Activated CD4-positive, alpha-beta T cell treated with anti-CD3 and anti-CD28 coated beads for 1 hour (primary cell): Measurements from ENCODE around the gene ABLIM3.

Source experiments
- DNase-seq: peaks from one replicate; pipeline ENCODE4 v3.0.0-alpha.2; 2020

The ABLIM3 gene

DNA sequence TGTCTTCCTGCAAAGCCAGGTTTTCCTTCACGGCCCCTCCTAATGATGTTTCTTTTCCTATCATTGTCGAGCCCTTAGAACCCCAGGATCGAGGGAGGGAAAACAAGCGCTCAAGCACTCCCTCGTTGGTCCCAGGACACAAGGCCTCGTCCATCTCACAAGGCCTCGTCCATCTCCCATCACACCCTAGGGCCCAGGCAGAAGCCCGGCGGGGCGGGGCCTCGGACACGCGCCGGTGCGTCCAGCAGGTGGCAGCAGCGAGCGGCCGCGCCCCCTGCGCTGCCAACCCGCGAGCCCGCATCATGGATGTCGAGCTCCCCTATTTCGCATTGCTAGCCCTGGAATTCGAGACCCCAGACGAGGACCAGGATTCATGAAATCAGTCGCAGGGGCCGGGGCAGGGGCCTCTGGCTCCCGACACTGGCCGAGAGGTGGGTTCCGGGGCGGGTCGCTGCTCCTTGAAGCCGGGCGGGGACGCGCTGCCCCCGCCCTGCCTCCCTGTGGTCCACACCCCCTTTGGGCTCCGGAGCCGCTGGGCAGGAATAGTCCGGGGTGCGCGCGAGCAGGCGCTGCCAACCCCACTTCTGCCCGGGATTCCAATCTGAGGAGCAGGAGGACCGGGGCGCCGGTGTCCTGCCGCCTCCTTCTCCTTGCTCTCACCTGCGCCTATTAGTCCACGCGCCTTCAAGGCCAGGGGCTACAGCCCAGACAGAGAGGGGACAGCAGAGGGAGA, at the start of gene ABLIM3:
Gene ABLIM3 (plus strand): TSS at position 270 of the 733 bp plus-strand sequence. CDS start 603 bp downstream, outside the sequence.
- DNase-seq, result peak; percentile 56

DNA sequence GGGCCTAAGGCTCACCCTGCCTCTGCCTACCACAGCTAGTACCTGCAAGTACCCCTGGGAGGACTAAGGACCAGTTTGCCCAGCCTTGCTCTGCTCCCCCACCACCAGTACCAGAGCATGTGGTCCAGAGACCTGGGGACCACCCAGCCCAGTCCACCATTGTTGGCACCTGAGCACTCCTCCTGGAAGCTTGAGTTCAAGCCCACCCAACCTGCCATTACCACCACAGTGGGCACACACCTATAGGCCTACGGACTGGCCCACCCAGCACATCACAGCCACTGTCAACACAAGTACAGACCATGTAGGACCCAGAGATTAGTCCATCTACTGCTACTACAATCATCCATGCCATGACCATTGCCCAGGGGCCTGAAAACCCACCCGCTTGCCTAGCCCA, 47.7 kb upstream of the ABLIM3 start:
- no peak for DNase-seq

DNA sequence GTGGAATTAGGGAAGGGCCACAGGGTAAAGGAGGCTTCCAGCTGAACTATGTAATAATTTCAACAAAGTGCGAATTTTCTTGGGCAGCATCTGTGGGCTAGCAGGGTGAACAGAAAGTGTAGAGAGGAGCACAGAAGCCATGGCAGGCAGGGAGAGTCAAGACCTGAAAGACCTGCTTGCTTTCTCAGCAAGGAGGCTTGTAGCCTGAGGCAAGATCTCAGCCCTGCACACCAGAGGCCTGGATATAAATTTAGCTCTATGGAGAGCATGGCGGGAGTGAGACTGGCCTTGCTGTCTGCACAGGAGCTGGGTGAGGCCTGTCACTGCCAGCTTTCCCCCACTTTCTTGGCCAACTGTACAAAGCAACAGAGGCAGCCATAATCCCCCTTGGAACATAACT, 46.3 kb upstream of the ABLIM3 start:
- no peak for DNase-seq

DNA sequence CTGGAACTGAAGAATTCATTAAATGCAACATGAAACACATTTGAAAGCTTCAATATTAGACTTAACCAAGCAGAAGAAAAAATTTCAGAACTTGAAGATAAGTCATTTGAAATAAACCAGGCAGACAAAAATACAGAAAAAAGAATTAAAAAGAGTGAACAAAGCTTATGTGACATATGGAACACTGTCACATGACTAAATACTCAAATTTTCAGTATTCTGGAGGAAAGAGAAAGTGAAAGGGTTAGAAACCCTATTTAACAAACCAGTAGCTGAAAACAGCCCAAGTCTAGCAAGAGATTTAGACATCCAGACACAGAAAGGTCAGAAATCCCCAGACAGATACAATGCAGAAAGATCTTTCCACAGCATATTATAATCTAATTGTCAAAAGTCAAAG, 41.4 kb upstream of the ABLIM3 start:
- no peak for DNase-seq

DNA sequence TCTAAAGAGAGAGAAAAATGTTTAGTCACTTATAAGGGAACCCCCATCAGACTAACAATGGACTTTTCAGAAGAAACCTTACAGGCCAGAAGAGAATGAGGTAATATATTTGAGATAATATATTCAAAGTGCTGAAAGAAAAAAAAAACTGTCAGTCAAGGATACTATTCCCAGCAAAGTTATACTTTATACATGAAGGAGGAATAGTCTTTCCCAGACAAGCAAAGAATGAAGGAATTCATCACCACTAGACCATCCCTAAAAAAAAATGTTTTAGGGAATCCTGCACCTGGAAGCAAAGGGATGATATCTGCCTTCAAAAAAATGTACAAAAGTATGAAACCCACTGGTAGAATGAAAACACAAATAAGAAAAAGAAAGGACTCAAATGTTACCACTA, 41.0 kb upstream of the ABLIM3 start:
- DNase-seq, result no peak

DNA sequence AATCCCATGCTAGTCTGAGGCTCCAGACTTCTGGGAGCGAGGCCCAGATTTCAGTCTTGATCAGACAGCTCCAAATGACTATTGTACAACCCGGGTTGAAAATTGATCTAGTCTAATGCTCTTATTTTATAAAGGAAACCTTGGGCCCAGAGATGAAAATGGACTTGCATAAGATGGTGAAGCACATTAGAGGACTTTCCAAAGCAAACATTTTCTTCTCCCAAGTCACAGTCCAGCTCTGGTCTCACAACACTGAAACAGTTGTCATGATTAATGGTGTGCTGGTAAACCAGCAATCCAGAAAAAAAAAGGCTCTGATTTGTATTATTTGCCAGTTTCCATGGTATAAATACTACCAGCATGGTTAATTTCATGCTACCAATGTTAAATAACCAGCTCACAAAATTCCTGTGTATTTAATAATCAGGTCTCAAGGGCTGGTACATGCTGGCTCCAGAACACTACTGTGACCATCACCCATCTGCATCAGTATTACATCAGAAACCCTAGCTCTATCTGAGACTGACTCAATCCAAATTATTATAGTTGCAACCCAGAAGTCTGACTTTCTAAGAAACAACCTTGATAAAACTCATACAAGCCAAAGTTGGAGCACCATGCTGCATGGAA, 32.5 kb upstream of the ABLIM3 start:
- DNase-seq, result no peak

DNA sequence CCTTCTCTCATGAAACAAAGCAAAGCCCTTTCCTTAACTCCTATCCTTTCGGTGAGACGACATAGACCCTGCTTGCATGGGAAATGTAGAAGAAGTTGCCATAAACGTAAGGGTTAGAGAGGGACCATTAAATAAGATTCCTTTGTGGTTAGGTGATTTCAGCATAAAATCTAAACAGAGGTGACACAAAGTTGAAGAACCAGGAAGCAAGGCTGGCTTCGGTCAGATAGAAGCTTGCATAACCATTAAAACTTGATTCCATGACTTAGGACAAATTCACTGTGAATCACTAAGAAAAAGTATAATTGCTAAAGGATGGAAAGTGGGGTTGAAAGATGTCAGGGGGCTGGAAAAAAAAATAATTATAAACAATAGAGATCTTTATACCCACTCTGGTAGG, 30.9 kb upstream of the ABLIM3 start:
- DNase-seq, result no peak

DNA sequence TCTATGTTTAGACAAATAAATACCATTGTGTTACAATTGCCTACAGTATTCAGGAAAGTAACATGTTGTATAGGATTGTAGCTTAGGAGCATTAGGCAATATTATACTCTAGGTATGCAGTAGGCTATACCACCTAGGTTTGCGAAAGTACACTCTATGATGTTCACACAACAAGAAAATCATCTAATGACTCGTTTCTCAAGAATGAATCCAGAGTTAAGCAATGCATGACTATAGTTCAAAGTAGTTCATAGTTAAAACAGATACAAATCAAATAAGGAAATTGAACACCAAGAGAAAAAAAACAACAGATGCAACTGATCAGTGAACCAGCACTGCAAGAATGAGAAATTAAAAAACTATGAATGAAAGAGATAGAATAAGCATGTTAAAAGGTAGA, 27.6 kb upstream of the ABLIM3 start:
- no peak for DNase-seq

DNA sequence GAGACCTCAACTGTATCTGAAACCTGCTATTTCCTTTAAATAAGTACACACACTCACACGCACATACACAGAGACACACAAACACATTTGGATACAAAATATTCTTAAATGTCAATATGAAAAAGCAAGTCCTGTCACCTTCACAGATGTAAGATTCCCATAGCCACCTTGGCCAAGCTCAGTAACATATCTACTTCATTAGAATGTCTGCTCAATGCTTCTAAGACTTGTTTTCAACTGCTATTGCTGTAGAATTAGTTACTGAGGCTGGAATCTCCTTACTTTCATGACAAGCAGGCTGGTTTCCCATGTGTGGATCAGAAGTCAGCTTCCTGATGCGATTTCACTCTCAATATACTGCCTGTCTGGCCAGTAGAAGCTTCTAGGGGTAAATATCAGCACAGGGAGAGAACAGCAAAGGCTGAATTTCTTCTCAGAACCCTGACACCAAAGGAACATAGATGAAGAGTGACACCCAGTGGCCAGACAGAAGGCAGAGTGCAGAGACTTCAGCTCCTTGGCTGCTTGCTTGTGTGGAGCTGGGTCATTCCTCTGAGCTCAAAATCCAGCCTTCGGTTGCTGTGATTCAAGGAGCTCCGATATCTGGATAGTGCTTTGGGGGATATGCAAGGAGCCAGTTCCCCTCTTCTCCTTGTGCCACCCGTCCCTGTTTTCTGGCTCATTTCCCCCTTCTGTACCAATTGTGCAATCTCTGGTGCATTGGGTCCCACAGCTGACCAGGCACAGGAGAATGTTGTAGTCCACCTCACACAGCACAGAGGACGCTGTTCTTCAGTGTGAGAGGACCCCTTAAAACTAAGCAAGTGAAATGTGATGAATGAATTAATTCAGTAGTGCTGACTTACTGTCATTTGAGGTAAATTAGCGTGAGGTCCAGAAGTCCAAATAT, 26.6 kb upstream of the ABLIM3 start:
- peak; percentile 9 for DNase-seq

DNA sequence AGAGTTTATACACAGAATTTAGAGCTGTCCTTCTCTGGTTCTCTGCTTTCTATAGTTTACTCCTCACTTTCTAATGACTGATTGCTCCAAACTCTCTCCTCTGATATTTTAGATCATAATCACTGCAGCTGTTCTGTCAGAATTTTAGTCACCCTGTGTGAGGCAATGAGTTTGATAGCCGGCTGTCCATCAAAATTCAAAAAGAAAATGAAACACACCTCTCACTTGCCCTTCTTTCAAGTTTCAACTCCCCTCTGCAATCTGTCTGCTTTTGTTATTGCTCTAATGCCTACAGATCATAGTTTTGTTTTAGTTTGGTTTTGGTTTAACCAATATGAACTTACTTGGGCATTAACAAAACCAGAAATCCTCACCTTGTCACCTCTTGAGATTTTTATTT, 23.3 kb upstream of the ABLIM3 start:
- DNase-seq, result no peak

DNA sequence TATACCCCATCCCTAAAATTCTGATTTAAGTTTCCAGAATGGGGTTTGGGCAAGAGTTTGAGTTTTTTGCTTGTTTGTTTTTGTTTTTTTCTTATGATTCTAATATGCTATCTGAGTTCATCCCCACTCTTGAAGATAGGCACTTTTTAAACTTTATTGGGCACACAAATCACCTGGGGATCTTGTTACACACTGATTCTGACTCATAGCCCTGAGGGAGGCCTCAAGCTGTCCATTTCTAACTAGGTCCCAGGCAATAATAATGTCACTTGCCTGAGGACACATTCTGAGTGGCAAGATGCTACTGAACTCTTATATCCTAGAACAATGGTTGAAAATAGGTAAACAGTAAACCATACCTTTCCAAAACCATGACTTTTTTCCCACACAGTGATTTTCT, 22.8 kb upstream of the ABLIM3 start:
- DNase-seq, result no peak

DNA sequence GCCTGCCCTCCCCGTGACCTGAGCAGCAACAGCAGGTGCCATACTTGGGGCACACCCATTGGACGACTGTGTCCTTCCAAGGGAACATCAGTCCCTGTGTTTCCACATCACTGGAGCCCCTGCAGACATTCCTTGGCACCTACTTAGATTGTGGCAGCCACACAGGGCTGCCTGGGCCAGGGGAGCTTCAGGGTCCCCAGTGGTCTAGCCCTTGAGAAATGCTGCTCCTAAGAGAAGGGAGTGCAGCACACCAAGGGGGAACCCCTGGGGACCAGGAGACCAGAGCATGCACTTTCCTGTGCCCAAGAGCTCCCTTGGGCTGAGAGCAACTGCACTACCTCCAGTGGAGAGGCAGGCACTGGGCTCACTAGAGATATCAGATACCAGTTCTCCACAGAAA, 20.1 kb upstream of the ABLIM3 start:
- no peak for DNase-seq

DNA sequence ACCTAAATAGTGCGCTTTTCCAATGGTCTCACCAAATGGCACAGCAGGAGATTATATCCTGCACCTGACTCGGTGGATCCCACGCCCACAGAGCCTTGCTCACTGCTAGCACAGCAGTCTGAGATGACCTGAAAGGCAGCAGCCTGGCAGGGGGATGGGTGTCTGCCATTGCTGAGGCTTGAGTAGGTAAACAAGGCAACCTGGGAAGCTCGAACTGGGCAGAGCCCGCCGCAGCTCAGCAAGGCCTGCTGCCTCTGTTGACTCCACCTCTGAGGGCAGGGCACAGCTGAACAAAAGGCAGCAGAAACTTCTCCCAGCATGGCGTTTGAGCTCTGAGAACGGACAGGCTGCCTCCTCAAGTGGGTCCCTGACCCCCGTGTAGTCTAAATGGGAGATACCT, 18.1 kb upstream of the ABLIM3 start:
- DNase-seq, result no peak

DNA sequence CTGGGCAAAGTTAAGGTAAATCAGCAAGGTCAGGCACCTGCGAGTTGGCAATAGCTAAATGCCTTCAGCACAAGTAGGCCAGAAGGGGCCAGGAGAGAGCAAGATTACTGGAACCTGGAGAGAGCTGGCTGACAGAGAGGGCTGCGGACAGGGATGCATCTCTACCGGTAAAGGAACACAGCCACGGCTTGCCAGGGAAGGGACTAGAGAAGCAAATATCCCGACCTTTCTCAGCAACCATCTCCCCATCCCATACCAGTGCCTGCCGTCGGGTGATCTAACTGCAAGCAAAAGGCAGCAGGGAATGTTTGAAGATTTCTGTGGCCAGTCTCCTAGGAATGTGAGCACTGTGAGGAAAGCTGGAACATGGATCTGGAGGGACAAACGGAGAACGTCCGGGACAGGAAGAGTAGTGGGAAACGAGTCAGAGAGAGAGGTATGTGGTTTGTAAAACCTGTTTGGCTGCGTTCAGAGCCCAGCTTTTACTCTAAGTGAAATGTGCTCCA, 15.9 kb upstream of the ABLIM3 start:
- no peak for DNase-seq

DNA sequence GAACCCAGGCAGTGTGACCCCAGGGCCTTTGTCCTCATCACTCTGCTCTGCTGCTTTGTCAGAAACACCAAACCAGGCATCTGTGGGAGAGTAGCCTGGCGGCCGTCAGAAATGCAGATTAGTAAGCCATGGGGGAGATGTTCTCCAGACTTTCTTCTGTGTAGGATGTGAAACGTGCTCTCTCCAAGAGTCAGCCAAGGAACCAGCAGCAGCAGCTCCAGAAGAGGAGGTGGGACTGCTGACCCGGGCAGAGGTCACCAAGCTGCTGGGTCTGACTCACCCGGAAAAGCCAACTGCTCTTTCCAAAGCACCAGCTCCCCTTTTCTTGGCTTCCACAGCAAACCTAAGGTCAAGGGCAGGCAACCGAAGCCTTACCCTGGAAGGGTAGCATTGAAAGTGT, 14.4 kb upstream of the ABLIM3 start:
- DNase-seq, result no peak

DNA sequence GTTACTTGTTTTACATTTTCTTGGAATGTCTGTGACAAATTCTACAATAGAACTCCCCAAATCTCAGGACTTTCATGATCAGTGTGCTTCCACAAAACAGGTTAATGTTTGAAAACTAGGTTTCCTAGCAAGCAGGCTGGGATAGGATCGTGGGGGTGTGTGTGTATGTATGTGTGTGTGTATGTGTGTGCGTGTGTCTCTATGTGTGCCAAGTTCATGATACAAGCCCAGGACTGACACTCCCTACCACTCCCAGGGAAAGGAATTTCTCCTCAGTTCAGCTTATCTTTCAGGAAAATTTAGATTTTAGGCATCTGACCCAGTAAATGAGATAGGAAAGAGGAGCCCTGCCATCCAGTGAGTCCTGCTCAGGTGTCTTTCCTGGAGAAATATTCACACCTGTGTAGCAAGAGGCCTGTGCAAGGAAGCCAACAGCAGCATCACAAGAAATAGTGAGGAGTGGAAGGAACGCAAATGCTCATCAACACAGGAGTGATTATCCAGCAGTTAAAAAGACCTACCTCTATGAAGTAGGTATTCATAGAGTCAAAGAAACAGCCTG, 13.8 kb upstream of the ABLIM3 start:
- DNase-seq, result no peak

DNA sequence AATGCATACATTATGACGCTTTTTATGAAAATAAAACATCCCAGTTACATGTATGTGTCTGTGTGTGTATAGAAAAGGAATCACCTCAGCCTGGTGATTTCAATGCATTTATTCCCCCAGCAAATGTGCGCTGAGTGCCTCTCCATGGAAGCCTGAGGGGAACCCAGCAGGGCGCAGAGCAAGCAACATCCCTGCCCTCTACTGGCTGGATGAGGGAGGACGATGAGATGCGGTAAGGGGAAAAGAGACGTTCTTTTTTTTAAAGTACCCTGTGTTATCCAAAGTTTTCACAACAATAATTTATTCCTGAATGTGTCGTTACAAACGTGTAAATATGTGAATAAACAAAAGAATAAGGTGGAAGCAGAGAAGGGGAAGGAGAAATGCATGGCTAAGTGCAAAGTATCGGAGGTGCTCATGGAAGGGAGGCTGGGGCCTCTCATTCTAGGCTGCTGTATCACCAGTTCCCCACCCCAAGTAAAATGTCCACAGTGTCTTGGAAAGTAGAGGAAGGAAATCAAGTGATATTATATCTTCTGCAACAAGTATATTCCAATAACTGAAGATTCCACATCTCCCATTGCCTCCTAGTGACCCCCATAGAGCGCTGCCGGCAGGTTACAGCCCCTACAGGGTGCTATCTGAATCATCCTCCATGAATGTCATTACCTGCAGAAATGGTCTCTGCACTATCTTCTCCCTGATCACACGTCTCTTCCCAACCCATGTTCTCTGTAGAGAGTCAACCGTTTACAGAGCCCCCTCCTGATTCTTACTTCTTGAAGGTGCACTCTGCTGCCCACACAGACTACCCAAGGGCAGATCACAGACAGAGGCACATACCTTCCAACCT, 13.0 kb upstream of the ABLIM3 start:
- DNase-seq, result no peak

DNA sequence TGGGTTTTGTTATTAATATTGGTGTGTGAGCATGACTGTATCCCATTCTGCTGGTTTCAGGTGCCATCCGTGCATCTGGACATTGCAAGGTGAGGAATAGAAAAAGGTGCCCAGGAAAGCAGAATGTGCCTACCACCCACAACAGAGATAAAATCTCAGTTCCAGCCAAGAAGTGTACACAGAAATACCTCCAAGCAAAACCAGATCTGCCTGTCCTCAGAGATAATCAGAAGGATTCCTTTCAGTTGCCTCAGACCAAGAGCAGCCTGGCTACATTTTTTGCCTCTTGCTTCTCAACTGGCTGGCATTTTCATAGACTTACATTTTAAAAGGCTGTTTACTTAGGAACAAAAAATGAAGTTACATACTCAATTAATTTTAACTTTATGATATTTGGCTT, 12.1 kb upstream of the ABLIM3 start:
- DNase-seq, result no peak

DNA sequence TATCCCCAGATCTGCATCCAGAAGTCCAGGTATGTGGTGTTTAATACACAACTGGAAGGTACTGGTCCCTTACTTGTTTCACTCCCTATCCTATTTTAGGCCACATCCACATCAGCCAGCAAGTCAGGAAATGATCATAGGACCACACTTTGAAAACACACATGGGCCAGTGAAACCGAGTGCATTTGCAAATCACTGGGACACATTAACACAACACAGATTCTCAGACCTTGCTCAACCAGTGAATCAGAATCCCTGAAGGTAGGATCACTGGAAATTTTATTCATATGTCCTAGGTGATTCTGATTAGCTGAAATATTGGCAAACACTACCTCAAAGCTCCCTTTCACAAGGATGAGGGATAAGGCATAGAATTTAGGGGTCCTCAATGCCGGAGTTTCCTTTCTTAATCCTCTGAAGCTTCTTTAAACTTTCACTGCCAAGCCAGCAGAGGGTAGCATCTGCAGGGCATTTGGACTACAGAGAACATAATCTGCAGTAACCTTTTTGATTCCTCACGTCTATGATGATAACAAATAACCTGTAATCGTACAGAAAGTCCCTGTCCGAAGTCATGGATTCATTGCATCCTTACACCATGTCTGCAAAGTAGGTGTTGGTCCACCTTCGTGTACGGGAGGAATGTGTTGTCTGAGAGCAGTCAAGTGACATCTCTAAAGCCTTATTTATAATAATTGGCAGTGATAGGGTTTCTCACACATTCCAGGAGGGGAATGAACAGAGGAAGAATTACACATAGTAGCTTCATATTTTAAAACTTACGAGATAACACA, 11.0 kb upstream of the ABLIM3 start:
- no peak for DNase-seq

DNA sequence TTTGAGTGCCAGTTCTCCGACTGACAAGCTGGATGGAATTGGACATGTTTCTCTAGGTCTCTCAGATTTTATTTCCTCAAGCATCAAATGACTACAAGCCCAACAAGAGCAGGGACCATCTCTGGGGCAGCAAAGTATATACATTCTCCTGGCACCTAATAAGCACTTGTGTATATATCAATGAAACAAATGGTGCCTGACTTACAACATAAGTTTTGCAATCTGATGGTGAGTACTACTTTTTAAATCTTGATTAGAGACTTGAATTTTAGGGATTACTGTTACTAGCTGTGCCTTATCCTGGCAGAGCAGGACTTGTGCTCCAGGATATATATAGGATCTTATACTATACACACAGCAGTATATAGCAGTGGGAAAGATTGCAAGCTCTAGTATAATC, 8.8 kb upstream of the ABLIM3 start:
- DNase-seq, result no peak
